ENCODE results near the gene SLC26A11. TPM values are rescaled to one million over a fixed set of nuclear protein-coding genes. Genes with fewer than 3 reads are reported as not detected.

The SLC26A11 gene
- total RNA-seq, 1 experiment from 2014 or later = 17.7 TPM

- no peak for TF ChIP-seq SIN3A (IDR thresholded peaks at IDR 0.05; ENCODE audit: low read depth)
- no peak for TF ChIP-seq REST (IDR thresholded peaks at IDR 0.05; ENCODE audit: low read depth)
- TF ChIP-seq CBX3 (IDR thresholded peaks at IDR 0.05; ENCODE audit: low read depth) = no peak
- no peak for TF ChIP-seq EGR1 (IDR thresholded peaks at IDR 0.05; ENCODE audit: low read depth)
- no peak for TF ChIP-seq MAX (IDR thresholded peaks at IDR 0.05)
- TF ChIP-seq YY1 (IDR thresholded peaks at IDR 0.05; ENCODE audit: extremely low read depth, insufficient replicate concordance, low read depth, low read length) = no peak
- no peak for TF ChIP-seq POLR2AphosphoS5 (IDR thresholded peaks at IDR 0.05; ENCODE audit: low read depth, low read length)
- TF ChIP-seq SP1 (IDR thresholded peaks at IDR 0.05; ENCODE audit: low read depth) = no peak
- TF ChIP-seq ATF3 (IDR thresholded peaks at IDR 0.05) = no peak
These were observed 5.4 kb upstream of the SLC26A11 start (continued) for GRCh38 chr17:80214878-80215210.

GRCh38 chr17:80216473-80217456, 3.5 kb upstream of the SLC26A11 start:
- Histone ChIP-seq H3K79me2 (ENCODE audit: insufficient read depth, low read length) (peaks cover 17% of the 10 kb centered on the region), H3K4me2 (ENCODE audit: low read length) (no peak overlapping the region), H3K4me1 (ENCODE audit: control insufficient read depth in 1 of 2, insufficient read depth in 2 of 2, low read length in 2 of 2) (peaks cover 8 to 15% of the 10 kb centered on the region in 2 experiments; a peak in 3 of 4 replicates), H3K9me3 (ENCODE audit: control insufficient read depth in 1 of 2, insufficient read depth in 1 of 2, low read depth in 1 of 2, low read length in 2 of 2) (no peaks in the 10 kb centered on the region), H3K27me3 (ENCODE audit: insufficient read depth, low read length) (no peaks in the 10 kb centered on the region), H3K9me2 (ENCODE audit: insufficient read depth) (no peaks in the 10 kb centered on the region), H3K36me3 (ENCODE audit: control insufficient read depth in 1 of 2, insufficient read depth in 2 of 2, low read length in 2 of 2) (peaks cover 8 to 23% of the 10 kb centered on the region in 2 experiments; a peak in 3 of 4 replicates), H4K20me1 (ENCODE audit: insufficient read depth) (no peaks in the 10 kb centered on the region), H3K4me3 (replicated peaks in 1 of 2; ENCODE audit: low read depth in 1 of 2, low read length in 2 of 2) (no peak overlapping the region), H2AFZ (ENCODE audit: low read depth, low read length, poor library complexity, severe bottlenecking) (no peak overlapping the region), H3K27ac (ENCODE audit: low read depth, low read length) (no peak overlapping the region), H3K9ac (ENCODE audit: low read length) (no peak overlapping the region)
- DNase-seq (ENCODE audit: low read depth, low spot score) (no peak), ATAC-seq (no peak)
- RAD21 ChIA-PET (ENCODE audit: low non-redundant PET in 1 of 2, low total read pairs in 2 of 2, uncharacterized antibody in 2 of 2, unreplicated experiment in 2 of 2) = no interaction called here
- POLR2A ChIA-PET = no interaction called here
- CTCF ChIA-PET = no interaction called here
- BruUV-seq (replicated peaks) = no TSS peak
- intact Hi-C loops (cut with micrococcal nuclease) = no loop called here
- TF ChIP-seq ZNF274 (IDR thresholded peaks at IDR 0.05; ENCODE audit: low read depth, low read length) (no peak), MAX (IDR thresholded peaks at IDR 0.05) (no peak), ZBTB33 (IDR thresholded peaks at IDR 0.05; ENCODE audit: extremely low read depth, insufficient replicate concordance, low read length) (no peak), REST (IDR thresholded peaks at IDR 0.05; ENCODE audit: low read depth) (no peak), YY1 (IDR thresholded peaks at IDR 0.05; ENCODE audit: extremely low read depth, insufficient replicate concordance, low read depth, low read length) (no peak), SRF (IDR thresholded peaks at IDR 0.05; ENCODE audit: low read depth) (no peak)

All from HCT116 (cell line).